HG03066 (cell line): ENCODE results near the gene CX3CR1.
"Not testable (repeated sequence)": the region's sequence is repeated elsewhere in the genome, so short reads cannot be mapped to it uniquely, and the experiment has no call there.

Experiments used
- ATAC-seq: cut with Tn5 transposase; IDR thresholded peaks from one replicate; pipeline ENCODE4 v1.9.1; 2021; ENCODE audit warnings: low read depth; ENCODE audit not compliant: unreplicated experiment

Gene CX3CR1, protein sequence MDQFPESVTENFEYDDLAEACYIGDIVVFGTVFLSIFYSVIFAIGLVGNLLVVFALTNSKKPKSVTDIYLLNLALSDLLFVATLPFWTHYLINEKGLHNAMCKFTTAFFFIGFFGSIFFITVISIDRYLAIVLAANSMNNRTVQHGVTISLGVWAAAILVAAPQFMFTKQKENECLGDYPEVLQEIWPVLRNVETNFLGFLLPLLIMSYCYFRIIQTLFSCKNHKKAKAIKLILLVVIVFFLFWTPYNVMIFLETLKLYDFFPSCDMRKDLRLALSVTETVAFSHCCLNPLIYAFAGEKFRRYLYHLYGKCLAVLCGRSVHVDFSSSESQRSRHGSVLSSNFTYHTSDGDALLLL

DNA sequence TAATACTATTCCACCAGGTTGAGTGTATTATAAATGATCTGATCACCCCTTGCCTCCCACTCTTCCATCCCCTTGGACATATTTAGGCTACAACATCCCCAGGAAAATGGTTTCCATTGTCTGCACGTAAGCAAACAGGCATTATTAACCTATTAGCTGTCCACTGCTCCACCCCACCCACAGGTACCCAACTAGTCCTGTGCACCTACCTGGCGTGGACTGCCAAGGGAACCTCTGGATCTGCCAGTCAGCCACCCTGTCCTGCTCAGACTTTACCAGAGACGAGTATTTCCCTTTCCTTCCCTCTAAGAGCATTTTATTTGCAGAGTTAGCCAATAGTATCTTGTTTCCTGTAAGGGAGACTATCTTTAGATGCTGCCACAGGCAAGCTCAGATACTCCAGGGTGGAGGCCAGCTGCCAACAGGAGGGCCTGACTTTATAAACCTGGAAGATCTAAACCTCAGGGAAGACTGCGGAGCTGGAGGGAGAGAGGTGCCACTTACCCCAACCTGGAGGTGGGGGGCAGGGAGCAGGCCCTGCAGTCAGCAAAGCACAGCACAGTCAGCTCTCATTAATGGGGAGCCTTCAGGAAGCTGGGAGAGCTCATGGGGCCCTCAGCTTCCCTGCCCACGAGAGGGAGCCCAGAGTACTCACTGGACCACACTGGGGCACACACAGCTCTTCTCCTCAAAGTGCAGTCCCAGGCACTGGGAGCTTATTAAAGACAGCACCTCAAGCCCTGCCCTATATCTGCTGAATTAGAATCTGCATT, at the start of gene CX3CR1:
TSS of gene CX3CR1 (minus strand) at position 292 of the 773 bp plus-strand sequence. CDS start 13,527 bp downstream, outside the sequence.
- no peak for ATAC-seq

DNA sequence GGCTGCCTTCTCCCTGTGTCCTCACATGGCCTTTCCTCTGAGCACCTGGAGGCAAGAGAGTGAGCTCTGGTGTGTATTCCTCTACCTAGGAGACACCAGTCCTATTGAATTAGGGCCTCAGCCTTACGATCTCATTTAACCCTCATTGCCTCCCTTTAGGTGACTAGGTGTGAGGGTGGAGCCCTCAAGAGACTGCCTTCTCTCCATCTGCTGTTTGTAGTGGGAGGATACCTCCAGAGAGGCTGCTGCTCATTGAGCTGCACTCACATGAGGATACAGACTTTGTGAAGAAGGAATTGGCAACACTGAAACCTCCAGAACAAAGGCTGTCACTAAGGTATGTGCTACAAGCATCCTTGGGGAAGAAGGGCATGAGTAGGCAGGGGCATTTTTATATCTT, 49.7 kb upstream of the CX3CR1 start, which contains the start of gene CCR8:
TSS of gene CCR8 (plus strand) at position 217 of the 400 bp plus-strand sequence. CDS start 2,623 bp downstream, outside the sequence.
- ATAC-seq: no peak

GRCh38 chr3:39327746-39328349, 48.0 kb upstream of the CX3CR1 start:
- no peak for ATAC-seq

- no peak for ATAC-seq
These were observed 47.4 kb upstream of the CX3CR1 start for GRCh38 chr3:39327053-39327745.

GRCh38 chr3:39325236-39325635, 45.4 kb upstream of the CX3CR1 start:
- no peak for ATAC-seq

DNA sequence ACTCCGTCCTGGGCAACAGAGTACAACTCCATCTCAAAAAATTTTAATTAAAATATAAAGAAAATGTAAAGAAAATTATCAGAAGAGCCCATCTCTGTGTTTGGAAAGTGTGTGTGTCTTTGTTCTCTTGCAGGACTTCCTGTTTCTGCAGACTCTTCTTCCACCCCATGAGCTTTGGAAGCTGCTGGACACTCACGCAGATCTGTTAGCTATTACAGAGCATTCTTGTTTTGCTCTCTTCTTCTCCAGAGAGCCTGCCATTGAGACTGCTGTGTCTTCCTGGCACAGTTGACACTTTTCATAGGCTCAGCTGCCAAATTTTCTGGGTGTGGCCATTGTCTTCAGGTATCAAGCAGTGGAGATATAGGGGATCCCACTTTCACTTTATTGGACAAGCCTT, 43.7 kb upstream of the CX3CR1 start:
- ATAC-seq: no peak

DNA sequence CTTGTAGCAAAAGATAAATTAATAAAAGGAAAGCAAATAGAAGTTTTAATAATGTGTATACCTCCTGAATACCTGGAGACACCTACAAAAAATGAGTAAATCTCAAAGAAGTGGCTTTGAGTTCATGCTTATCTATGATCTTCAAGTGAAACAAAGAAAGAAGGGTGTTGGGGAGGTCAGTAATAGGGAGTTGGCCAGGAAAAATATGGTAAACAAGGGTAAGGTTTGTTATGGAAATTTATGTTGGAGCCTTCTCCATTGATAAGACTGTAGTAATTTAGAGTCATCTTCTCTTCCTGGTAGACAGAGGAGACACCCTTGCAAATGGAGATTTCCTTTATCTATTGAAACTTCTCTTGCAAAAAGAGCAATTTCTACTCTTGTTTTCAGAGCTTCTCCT, 43.1 kb upstream of the CX3CR1 start:
- ATAC-seq: no peak

GRCh38 chr3:39322209-39322715, 42.4 kb upstream of the CX3CR1 start:
- not testable (repeated sequence) for ATAC-seq

- not testable (repeated sequence) for ATAC-seq
These were observed 41.7 kb upstream of the CX3CR1 start for GRCh38 chr3:39321574-39321983.

DNA sequence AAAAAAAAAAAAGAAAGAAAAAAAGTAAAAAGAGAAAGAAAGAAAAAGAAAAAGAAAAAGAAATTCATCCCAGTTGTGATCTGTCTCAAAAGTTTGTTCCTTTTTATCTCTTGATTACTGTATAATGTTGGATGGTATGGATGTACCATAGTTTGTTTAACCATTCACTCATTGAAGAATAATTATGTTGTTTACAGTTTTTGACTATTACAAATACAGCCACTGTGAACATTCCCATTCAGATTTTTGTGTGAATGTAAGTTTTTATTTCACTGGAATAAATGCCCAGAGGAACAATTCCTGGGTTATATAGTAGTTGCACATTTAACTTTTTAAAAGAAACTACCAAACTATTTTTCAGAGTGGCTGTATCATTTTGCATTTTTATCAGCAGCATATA, 39.4 kb upstream of the CX3CR1 start:
- ATAC-seq: no peak

- no peak for ATAC-seq
These were observed 38.5 kb upstream of the CX3CR1 start for GRCh38 chr3:39318301-39318700.

- no peak for ATAC-seq
These were observed 37.8 kb upstream of the CX3CR1 start for GRCh38 chr3:39317571-39318169.

- no peak for ATAC-seq
These were observed 35.6 kb upstream of the CX3CR1 start for GRCh38 chr3:39315420-39315819.

DNA sequence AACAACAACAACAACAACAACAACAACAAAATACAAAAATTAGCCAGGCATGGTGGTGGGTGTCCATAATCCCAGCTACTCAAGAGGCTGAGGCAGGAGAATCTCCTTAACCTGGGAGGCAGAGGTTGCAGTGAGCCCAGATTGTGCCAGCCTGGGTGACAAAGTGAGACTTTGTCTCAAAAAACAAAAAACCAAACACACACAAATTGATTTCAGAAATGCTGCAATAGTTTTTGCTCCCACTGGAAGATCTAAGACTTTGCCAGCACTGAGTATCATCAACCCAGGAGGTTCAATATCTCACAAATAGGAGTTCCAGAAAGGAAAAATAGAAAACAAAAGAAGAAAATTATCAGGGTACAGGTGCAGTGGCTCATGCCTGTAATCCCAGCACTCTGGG, 33.5 kb upstream of the CX3CR1 start:
- ATAC-seq: no peak

DNA sequence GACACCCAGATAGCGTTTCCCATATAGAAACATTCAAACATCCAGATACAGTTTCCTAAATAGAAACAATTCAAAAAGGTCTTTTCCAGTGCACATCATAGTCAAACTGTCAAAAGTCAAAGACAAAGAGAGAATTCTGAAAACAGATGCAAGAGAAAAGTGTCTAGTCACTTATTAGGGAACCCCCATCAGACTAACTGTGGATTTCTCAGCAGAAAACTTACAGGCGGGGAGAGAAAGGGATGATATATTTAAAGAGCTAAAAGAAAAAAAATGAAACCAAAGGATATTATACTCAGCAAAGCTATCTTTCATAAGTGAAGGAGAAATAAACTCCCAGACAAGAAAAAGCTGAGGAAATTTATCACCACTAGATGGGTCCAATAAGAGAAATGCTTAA, 22.3 kb upstream of the CX3CR1 start:
- ATAC-seq: no peak

DNA sequence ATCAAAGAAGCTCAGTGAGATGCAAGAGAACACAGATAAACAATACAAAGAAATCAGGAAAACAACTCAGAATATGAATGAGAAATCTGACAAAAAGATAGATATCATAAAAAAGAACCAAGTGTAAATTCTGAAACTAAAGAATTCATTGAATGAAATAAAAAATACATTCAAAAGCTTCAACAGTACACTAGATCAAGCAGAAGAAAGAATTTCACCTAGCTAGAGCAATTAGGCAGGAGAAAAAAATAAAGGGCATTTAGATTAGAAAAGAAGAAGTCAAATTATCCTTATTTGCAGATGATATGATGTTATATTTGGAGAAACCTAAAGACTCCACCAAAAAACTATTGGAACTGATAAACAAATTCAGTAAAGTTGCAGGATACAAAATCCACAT, 19.4 kb upstream of the CX3CR1 start:
- ATAC-seq: no peak

GRCh38 chr3:39296197-39297077, 16.6 kb upstream of the CX3CR1 start:
- no peak for ATAC-seq

DNA sequence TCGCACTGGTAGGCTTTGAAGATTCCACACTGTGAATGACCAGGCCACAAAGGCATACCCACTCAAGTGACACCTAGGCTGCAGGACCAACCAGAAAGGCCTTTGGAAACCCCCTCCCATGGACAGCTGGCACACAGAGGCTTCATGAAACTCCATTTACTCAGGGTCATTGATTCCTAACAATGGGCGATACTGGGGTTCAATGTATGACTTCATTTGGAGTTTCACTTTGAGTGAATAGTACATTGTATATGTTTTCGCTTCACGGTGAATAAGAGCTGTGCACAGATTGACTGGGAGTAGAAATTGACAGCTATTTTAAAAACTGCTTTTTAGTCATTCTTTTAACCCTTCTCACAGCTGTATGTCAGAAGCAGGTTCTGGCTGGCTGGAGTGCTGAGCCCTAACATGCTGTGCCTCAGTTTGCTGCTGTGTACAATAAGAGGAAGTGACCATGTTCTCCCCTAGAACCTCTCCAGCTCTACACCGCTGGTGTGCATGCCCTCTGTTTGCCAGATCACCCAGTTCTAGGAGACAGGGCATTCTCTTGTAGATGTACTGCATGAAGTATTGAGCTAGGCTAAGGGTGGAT, 15.4 kb upstream of the CX3CR1 start:
- ATAC-seq: peak; percentile 74
